PC-9 (cell line): ENCODE results near the gene ZMAT5. TPM values are rescaled to one million over a fixed set of nuclear protein-coding genes. Genes with fewer than 3 reads are reported as not detected.

Experiments
- BruUV-seq: library from RNA; stranded (reverse); fragments of 400-500 nt; replicated peaks from 2 replicates; lab custom pipeline; 2021; lab: Mats Ljungman, UMichigan
- CTCF ChIA-PET: fragments of 300-600 bp; sonication (Branson Sonifier 250); formaldehyde crosslinking; loops from one replicate; lab custom pipeline; 2022; ENCODE audit warnings: antibody characterized with exemption; lab: Charles Lee
- POLR2A ChIA-PET: fragments of 300-600 bp; sonication (Branson Sonifier 250); formaldehyde crosslinking; loops from one replicate; lab custom pipeline; 2022; ENCODE audit warnings: antibody characterized with exemption; ENCODE audit not compliant: unreplicated experiment; lab: Charles Lee
- DNase-seq, 2 experiments: peaks; one replicate each; pipeline versions ENCODE4 v3.0.0 to v3.0.0-alpha.2; 2015 to 2022; ENCODE audit warnings: mixed read lengths in 1 of 2
- H2AFZ ChIP-seq: fragments of 200-600 bp; sonication (generic); 2 replicates; pipeline ENCODE4 v1.8.1; 2017; ENCODE audit warnings: antibody characterized with exemption
- H3F3A ChIP-seq: fragments of 200-600 bp; sonication (generic); 2 replicates; pipeline ENCODE4 v1.8.1; 2017; ENCODE audit warnings: antibody characterized with exemption, mild to moderate bottlenecking, low read depth; ENCODE audit not compliant: insufficient read depth
- H3K27ac ChIP-seq: fragments of 200-600 bp; sonication (generic); 2 replicates; pipeline ENCODE4 v1.6.1; 2016; ENCODE audit warnings: mixed run types
- H3K27me3 ChIP-seq: fragments of 200-600 bp; sonication (generic); 2 replicates; pipeline ENCODE4 v1.6.1; 2016; ENCODE audit warnings: low read depth, mixed run types; ENCODE audit not compliant: insufficient read depth
- H3K36me3 ChIP-seq: fragments of 200-600 bp; sonication (generic); 2 replicates; pipeline ENCODE4 v1.6.1; 2016; ENCODE audit warnings: low read depth, mixed run types
- H3K4me1 ChIP-seq: fragments of 200-600 bp; sonication (generic); replicated peaks from 2 replicates; pipeline ENCODE4 v1.6.1; 2016; ENCODE audit warnings: mixed run types; ENCODE audit not compliant: insufficient read depth
- H3K4me2 ChIP-seq: fragments of 200-600 bp; sonication (generic); 2 replicates; pipeline ENCODE4 v1.6.1; 2017; ENCODE audit warnings: mixed run types
- H3K4me3 ChIP-seq: fragments of 200-600 bp; sonication (generic); 2 replicates; pipeline ENCODE4 v1.6.1; 2016; ENCODE audit warnings: mixed run types
- H3K79me2 ChIP-seq: fragments of 200-600 bp; sonication (generic); 2 replicates; pipeline ENCODE4 v1.6.1; 2017; ENCODE audit warnings: low read depth, mixed run types
- H3K9me2 ChIP-seq: fragments of 200-600 bp; sonication (generic); 2 replicates; pipeline ENCODE4 v1.8.1; 2017; ENCODE audit warnings: mild to moderate bottlenecking; ENCODE audit not compliant: insufficient read depth
- H3K9me3 ChIP-seq: fragments of 200-600 bp; sonication (generic); 2 replicates; pipeline ENCODE4 v1.8.1; 2016; ENCODE audit warnings: low read depth; ENCODE audit not compliant: insufficient read depth
- H4K20me1 ChIP-seq: fragments of 200-600 bp; sonication (generic); 2 replicates; pipeline ENCODE4 v1.8.1; 2017; ENCODE audit not compliant: insufficient read depth
- CTCF ChIP-seq: fragments of 200-600 bp; sonication (generic); conservative IDR thresholded peaks from 2 replicates; pipeline ENCODE4 v1.6.1; 2017; ENCODE audit warnings: mixed run types, antibody characterized with exemption, mild to moderate bottlenecking, moderate library complexity
- EZH2 ChIP-seq: fragments of 200-600 bp; sonication (generic); IDR thresholded peaks from 2 replicates; pipeline ENCODE4 v1.8.0; 2017; ENCODE audit warnings: antibody characterized with exemption, low read depth
- intact Hi-C: fragments of 100-400 bp; cut with micrococcal nuclease; formaldehyde crosslinking; loops from one replicate; pipeline ENCODE4 v1.10.0; 2022; ENCODE audit not compliant: unreplicated experiment
- total RNA-seq: library from RNA; stranded (reverse); gene quantifications from 2 replicates; pipeline ENCODE4 v1.2.3, GENCODE V29; 2021

Gene ZMAT5
- total RNA-seq, 1 experiment from 2014 or later = 14.2 TPM

- H3K79me2 ChIP-seq = no peaks in the 10 kb centered on the region
- no peaks in the 10 kb centered on the region for H3K36me3 ChIP-seq
- ChIA-PET CTCF (no interaction called here), POLR2A (no interaction called here)
- no peaks in the 10 kb centered on the region for H3K27me3 ChIP-seq
- H3K4me1 ChIP-seq = no peaks in the 10 kb centered on the region
- no peak overlapping the region for H3K4me3 ChIP-seq
- no peak overlapping the region for H3K4me2 ChIP-seq
- no peak for DNase-seq
- H4K20me1 ChIP-seq = no peaks in the 10 kb centered on the region
- no peaks in the 10 kb centered on the region for H3K9me3 ChIP-seq
- H3K9me2 ChIP-seq = no peaks in the 10 kb centered on the region
- BruUV-seq = no TSS peak
- no peaks in the 10 kb centered on the region for H3F3A ChIP-seq
- intact Hi-C loops = no loop called here
- no peak overlapping the region for H2AFZ ChIP-seq
- H3K27ac ChIP-seq = no peak overlapping the region
- TF ChIP-seq EZH2 = no peak
- TF ChIP-seq CTCF = no peak
Measured at GRCh38 chr22:29744902-29745301, 21.9 kb downstream of the ZMAT5 start.

GRCh38 chr22:29742326-29742725 is 24.5 kb downstream of the ZMAT5 start:
- no peaks in the 10 kb centered on the region for H4K20me1 ChIP-seq
- no peak for DNase-seq
- H3K27me3 ChIP-seq = no peaks in the 10 kb centered on the region
- H3K4me2 ChIP-seq = no peak overlapping the region
- ChIA-PET CTCF (no interaction called here), POLR2A (no interaction called here)
- H3K36me3 ChIP-seq = no peaks in the 10 kb centered on the region
- no peak overlapping the region for H3K4me3 ChIP-seq
- no TSS peak for BruUV-seq
- no peak overlapping the region for H2AFZ ChIP-seq
- TF ChIP-seq CTCF (no peak), EZH2 (no peak)
- no peaks in the 10 kb centered on the region for H3F3A ChIP-seq
- no peaks in the 10 kb centered on the region for H3K79me2 ChIP-seq
- intact Hi-C loops = no loop called here
- H3K4me1 ChIP-seq = no peaks in the 10 kb centered on the region
- H3K9me2 ChIP-seq = no peaks in the 10 kb centered on the region
- no peaks in the 10 kb centered on the region for H3K9me3 ChIP-seq
- H3K27ac ChIP-seq = no peak overlapping the region

DNA sequence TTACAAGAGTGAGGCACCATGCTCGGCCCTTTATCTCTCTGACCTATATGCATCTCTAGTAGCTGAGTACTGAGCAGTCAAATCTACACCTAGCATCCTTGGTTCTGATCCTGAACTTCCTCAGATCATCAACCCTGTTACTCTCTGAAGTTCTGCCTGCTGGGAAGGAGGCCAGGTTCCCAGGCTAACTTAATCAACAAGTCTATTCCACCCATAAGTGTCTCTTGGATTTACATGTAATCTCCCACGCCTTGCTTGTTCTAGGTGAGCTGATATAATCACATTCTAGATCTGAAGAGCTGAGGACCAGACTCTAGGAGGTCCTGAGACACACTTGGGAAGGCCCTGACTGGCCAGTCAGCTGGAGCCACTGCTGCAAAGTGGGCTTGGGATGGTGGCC is 24.9 kb downstream of the ZMAT5 start:
- H3K4me1 ChIP-seq = no peaks in the 10 kb centered on the region
- no peak overlapping the region for H3K4me3 ChIP-seq
- intact Hi-C loops = no loop called here
- H3K4me2 ChIP-seq = no peak overlapping the region
- CTCF ChIA-PET = no interaction called here
- TF ChIP-seq CTCF = no peak
- no peak for TF ChIP-seq EZH2
- H3K36me3 ChIP-seq = no peaks in the 10 kb centered on the region
- H3K27ac ChIP-seq = no peak overlapping the region
- no peaks in the 10 kb centered on the region for H3K27me3 ChIP-seq
- H3F3A ChIP-seq = no peaks in the 10 kb centered on the region
- POLR2A ChIA-PET = no interaction called here
- H4K20me1 ChIP-seq = no peaks in the 10 kb centered on the region
- BruUV-seq = no TSS peak
- no peaks in the 10 kb centered on the region for H3K79me2 ChIP-seq
- H2AFZ ChIP-seq = no peak overlapping the region
- H3K9me2 ChIP-seq = no peaks in the 10 kb centered on the region
- no peak for DNase-seq
- no peaks in the 10 kb centered on the region for H3K9me3 ChIP-seq
